ENCODE measurements around the gene PEPD.

The PEPD gene

DNA sequence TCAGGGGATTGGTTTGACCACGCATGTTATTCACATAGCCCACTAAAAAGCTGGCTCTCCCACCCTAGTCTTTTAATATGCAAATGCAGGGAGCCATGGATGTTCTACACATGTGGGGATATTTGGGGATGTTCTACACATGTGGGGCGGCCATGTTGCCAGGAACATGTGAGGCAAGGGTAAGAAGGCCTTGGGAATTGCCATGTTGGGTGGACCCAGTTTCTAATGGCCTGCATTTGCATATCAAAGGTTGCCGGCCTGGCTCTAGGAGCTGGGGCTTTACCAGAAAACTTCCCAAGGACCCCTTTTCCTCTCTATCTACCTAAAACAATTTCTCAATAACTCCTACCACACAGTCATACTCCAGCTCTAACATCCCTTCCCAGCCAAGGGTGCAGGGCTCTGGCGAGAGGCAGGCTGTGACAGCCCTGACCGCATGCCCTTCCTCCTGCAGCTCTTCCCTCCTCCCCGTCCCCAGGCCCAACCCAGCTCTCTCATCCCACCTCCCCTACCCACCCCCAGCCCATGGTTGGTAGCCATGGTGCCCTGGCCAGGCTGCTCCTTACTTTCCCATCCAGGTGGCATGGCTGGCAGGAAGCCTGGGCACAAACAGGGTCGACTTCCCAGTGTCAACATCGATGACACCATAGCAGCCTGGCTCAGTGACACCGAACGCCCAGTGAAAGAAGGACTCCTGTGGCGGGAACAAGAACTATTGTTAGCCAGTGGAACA, 11.0 kb downstream of the PEPD start:
- Histone ChIP-seq H3K36me3 (ENCODE audit: control insufficient read depth in 1 of 2, insufficient read depth in 2 of 2, low read length in 2 of 2) (peaks cover 0 to 32% of the 10 kb centered on the region in 2 donors), H3K4me3 (ENCODE audit: low read depth in 1 of 2, low read length in 2 of 2) (no peak overlapping the region), H3K27me3 (ENCODE audit: low read depth, low read length) (no peaks in the 10 kb centered on the region), H3K4me1 (ENCODE audit: control insufficient read depth in 1 of 2, insufficient read depth in 2 of 2, low read length in 2 of 2) (no peaks in the 10 kb centered on the region), H3K27ac (ENCODE audit: low read length) (no peak overlapping the region), H3K9me3 (ENCODE audit: control insufficient read depth in 1 of 2, low read length in 2 of 2) (no peaks in the 10 kb centered on the region)

DNA sequence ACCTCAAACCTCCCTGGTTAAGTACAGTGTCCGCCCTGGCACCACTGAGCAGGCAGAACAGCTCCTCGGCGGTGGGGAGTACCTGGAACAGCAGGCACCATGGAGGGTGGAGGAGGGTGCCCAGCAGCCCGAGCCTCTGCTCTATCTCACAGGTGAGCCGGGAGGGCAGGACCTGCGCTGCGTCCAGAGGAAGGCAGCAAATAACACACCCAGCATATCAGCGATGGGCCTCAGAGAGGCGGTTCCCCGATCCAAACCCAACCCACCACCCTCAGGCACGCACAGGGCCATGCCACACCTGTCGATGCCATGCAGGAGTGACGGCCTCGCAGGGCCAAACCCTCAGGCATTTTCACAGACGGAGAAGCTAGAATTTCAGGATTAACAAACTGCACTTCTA, 11.8 kb downstream of the PEPD start:
- Histone ChIP-seq H3K9me3 (ENCODE audit: control insufficient read depth in 1 of 2, low read length in 2 of 2) (no peaks in the 10 kb centered on the region), H3K4me1 (ENCODE audit: control insufficient read depth in 1 of 2, insufficient read depth in 2 of 2, low read length in 2 of 2) (no peaks in the 10 kb centered on the region), H3K36me3 (ENCODE audit: control insufficient read depth in 1 of 2, insufficient read depth in 2 of 2, low read length in 2 of 2) (peaks cover 0 to 32% of the 10 kb centered on the region in 2 donors), H3K4me3 (ENCODE audit: low read depth in 1 of 2, low read length in 2 of 2) (no peak overlapping the region), H3K27me3 (ENCODE audit: low read depth, low read length) (no peaks in the 10 kb centered on the region), H3K27ac (ENCODE audit: low read length) (no peak overlapping the region)

DNA sequence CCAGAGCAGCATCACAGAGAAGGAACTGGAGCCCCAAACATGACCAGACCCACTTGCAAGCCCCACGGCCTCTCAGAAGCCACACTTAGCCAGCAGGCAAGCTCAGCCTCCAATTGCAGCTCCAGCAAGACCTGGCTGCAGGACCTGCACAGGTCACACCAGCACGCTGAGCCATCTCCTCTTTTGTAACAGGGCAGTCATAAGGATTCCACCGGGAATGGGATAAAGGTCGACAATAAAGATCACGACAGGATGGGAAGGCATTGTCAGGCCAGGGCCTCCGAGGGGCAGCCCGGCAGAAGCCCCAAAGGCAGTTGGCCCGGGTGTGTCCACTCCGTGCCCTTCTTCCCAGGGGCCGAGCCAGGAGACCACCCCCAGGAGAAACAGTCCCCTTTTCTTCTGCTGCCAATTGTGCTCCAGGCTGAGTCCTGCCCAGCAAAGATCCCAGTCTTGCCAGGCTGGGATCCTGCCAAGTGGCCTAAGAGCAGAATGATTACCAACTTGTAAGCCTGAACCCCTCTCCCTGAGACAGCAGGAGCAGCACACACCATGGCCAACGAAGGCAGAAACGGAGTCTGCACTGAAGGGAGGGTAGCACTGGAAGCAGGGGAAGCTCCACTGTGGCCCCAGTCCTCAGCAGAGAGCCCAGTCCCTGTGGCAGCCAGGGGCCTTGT, 12.5 kb downstream of the PEPD start:
- Histone ChIP-seq H3K9me3 (ENCODE audit: control insufficient read depth in 1 of 2, low read length in 2 of 2) (no peaks in the 10 kb centered on the region), H3K4me3 (ENCODE audit: low read depth in 1 of 2, low read length in 2 of 2) (no peak overlapping the region), H3K27me3 (ENCODE audit: low read depth, low read length) (no peaks in the 10 kb centered on the region), H3K4me1 (ENCODE audit: control insufficient read depth in 1 of 2, insufficient read depth in 2 of 2, low read length in 2 of 2) (no peaks in the 10 kb centered on the region), H3K27ac (ENCODE audit: low read length) (no peak overlapping the region), H3K36me3 (ENCODE audit: control insufficient read depth in 1 of 2, insufficient read depth in 2 of 2, low read length in 2 of 2) (peaks cover 0 to 32% of the 10 kb centered on the region in 2 donors)

DNA sequence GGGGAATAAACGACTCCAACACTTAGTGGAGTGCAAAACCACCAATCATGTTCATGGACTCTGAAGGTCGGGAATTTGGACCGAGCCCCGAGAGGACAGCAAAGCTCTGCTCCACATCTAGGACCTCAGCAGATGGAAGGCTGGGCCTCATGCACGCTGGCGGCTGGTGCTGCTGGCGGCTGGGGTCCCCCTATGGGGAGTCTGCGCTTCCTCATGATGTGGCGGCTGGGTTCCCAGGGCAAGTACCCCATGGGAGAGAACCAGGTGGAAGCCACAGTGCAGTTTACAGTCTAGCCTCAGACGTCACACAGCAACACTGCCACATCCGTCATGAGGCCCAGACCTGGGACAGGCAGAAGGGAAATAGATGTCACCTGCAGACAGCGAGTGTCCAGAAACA, 13.2 kb downstream of the PEPD start:
- H3K9me3 ChIP-seq (ENCODE audit: control insufficient read depth in 1 of 2, low read length in 2 of 2), result no peaks in the 10 kb centered on the region
- no peaks in the 10 kb centered on the region for H3K27me3 ChIP-seq (ENCODE audit: low read depth, low read length)
- peaks cover 0 to 32% of the 10 kb centered on the region in 2 donors for H3K36me3 ChIP-seq (ENCODE audit: control insufficient read depth in 1 of 2, insufficient read depth in 2 of 2, low read length in 2 of 2)
- no peaks in the 10 kb centered on the region for H3K4me1 ChIP-seq (ENCODE audit: control insufficient read depth in 1 of 2, insufficient read depth in 2 of 2, low read length in 2 of 2)
- no peak overlapping the region for H3K4me3 ChIP-seq (ENCODE audit: low read depth in 1 of 2, low read length in 2 of 2)
- no peak overlapping the region for H3K27ac ChIP-seq (ENCODE audit: low read length)

DNA sequence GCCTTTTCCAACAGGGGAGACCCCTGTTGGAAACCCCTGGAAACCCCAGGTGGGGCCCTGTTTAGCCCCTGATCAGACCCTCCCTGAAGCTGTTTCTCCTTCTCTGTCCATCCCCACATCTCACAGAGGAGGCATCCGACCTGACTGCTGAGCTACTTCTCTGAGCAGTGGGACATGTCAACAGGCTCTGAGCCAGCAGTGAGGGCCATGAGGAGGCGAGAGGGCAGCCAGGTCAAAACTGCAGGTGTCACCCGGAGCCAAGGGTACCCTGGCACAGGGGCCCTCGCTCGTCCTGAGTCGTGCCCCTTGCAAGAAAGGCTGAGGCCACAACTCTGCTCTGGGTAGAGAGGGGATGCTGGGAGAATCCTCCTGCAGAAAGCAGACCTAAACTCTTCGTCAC, 13.6 kb downstream of the PEPD start:
- no peak overlapping the region for H3K27ac ChIP-seq (ENCODE audit: low read length)
- H3K27me3 ChIP-seq (ENCODE audit: low read depth, low read length), result no peaks in the 10 kb centered on the region
- no peak overlapping the region for H3K4me3 ChIP-seq (ENCODE audit: low read depth in 1 of 2, low read length in 2 of 2)
- H3K4me1 ChIP-seq (ENCODE audit: control insufficient read depth in 1 of 2, insufficient read depth in 2 of 2, low read length in 2 of 2), result no peaks in the 10 kb centered on the region
- H3K9me3 ChIP-seq (ENCODE audit: control insufficient read depth in 1 of 2, low read length in 2 of 2), result no peaks in the 10 kb centered on the region
- H3K36me3 ChIP-seq (ENCODE audit: control insufficient read depth in 1 of 2, insufficient read depth in 2 of 2, low read length in 2 of 2), result peaks cover 3 to 32% of the 10 kb centered on the region in 2 donors

DNA sequence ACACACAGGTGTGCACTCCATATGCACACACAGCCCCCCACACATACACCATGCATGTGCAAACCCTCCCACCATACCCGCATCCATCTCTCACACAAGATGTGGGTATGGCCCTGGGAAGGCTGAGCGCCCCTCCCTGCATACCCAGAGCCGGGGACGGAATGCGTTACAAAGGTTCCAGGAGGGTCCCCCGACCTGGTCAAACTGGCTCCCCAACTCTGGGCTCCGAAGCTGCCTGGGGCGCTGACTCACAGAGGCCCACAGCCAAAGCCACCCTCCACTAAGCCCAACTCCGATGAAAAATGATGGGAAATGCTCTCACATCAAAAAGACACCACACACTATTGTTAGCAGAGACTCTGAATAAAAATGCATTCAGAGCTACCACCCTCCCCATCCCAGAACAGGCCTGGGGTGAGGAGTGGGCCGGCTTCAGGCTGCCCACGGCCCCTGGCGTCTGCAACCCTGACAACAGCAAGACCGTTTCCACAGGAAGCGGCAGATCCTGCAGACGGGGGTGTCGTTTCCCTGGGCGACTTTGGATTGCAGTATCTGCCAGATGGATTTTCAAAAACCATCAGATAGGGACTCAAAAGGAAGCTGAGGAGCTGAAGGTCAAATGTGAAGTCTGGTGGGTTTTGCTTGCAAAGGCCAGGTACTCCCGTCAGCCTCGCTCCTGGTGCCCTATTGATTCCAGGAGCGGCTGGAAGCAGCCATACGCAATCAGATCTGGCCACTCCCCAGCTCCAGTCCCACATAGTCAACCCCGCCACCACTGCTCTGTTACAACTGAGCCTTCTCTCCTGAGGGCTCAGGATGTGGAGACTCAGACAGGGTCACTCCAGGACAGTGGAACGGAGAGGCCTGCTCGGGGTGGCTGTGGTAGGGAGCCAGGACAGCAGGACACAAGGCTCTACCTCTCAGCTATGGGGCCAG, 14.3 kb downstream of the PEPD start:
- Histone ChIP-seq H3K36me3 (ENCODE audit: control insufficient read depth in 1 of 2, insufficient read depth in 2 of 2, low read length in 2 of 2) (peaks cover 3 to 28% of the 10 kb centered on the region in 2 donors), H3K4me3 (ENCODE audit: low read depth in 1 of 2, low read length in 2 of 2) (no peak overlapping the region)

DNA sequence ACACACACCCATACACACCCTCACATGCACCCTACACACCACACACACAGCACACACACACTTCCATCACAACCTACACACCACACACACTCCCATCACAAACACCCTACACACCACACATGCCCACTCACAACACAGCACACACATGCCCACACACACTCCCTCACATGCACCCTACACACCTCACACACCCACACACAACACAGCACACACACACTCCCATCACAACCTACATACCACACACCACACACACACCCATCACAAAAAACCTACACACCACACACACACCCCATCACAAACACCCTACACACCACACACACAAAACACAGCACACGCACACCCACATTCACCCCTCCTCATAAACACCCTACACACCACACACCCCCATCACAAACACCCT, 15.1 kb downstream of the PEPD start:
- Histone ChIP-seq H3K9me3 (ENCODE audit: control insufficient read depth in 1 of 2, low read length in 2 of 2) (no peaks in the 10 kb centered on the region), H3K27me3 (ENCODE audit: low read depth, low read length) (no peaks in the 10 kb centered on the region), H3K4me3 (ENCODE audit: low read depth in 1 of 2, low read length in 2 of 2) (no peak overlapping the region), H3K27ac (ENCODE audit: low read length) (no peak overlapping the region), H3K36me3 (ENCODE audit: control insufficient read depth in 1 of 2, insufficient read depth in 2 of 2, low read length in 2 of 2) (peaks cover 3 to 20% of the 10 kb centered on the region in 2 donors), H3K4me1 (ENCODE audit: control insufficient read depth in 1 of 2, insufficient read depth in 2 of 2, low read length in 2 of 2) (no peaks in the 10 kb centered on the region)

More for the DNA sequence above, 14.3 kb downstream of the PEPD start:
- Histone ChIP-seq H3K9me3 (ENCODE audit: control insufficient read depth in 1 of 2, low read length in 2 of 2) (no peaks in the 10 kb centered on the region), H3K27ac (ENCODE audit: low read length) (no peak overlapping the region), H3K27me3 (ENCODE audit: low read depth, low read length) (no peaks in the 10 kb centered on the region), H3K4me1 (ENCODE audit: control insufficient read depth in 1 of 2, insufficient read depth in 2 of 2, low read length in 2 of 2) (no peaks in the 10 kb centered on the region)

DNA sequence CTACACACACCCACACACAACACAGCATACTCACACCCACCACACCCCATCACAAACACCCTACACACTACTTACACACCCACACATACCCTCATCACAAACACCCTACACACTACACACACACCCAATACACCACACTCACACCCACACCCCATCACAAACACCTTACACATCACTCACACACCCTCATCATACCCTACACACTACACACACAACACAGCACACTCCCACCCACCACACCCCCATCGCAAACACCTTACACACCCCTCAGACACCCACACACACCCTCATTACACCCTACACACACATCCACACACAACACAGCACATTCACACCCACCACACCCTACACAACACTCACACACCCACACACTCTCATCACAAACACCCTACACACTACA, 15.8 kb downstream of the PEPD start:
- Histone ChIP-seq H3K36me3 (ENCODE audit: control insufficient read depth in 1 of 2, insufficient read depth in 2 of 2, low read length in 2 of 2) (peaks cover 4 to 17% of the 10 kb centered on the region in 2 donors), H3K4me3 (ENCODE audit: low read depth in 1 of 2, low read length in 2 of 2) (no peak overlapping the region), H3K4me1 (ENCODE audit: control insufficient read depth in 1 of 2, insufficient read depth in 2 of 2, low read length in 2 of 2) (no peaks in the 10 kb centered on the region), H3K27me3 (ENCODE audit: low read depth, low read length) (no peaks in the 10 kb centered on the region), H3K27ac (ENCODE audit: low read length) (no peak overlapping the region), H3K9me3 (ENCODE audit: control insufficient read depth in 1 of 2, low read length in 2 of 2) (no peaks in the 10 kb centered on the region)

DNA sequence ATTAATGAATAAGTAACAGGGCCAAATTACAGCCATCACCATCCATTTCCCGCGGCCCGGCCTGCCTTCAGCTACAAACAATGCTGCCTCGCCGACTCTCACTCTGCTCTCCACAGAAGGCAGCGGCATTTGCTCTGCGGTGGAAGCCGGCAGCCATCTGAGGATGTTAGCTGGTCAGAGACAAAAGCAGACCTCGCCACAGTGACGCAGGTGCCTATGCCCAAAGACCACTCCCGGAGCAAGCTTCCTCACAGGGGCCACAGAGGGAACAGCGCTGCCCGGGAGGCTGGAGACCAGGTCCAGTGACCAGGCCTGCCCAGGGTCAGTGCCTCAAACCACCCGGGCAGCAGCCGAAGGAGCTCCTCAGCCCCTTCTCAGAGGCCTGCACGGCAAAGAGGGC, 16.4 kb downstream of the PEPD start:
- Histone ChIP-seq H3K27ac (ENCODE audit: low read length) (no peak overlapping the region), H3K36me3 (ENCODE audit: control insufficient read depth in 1 of 2, insufficient read depth in 2 of 2, low read length in 2 of 2) (peaks cover 6 to 18% of the 10 kb centered on the region in 2 donors)

DNA sequence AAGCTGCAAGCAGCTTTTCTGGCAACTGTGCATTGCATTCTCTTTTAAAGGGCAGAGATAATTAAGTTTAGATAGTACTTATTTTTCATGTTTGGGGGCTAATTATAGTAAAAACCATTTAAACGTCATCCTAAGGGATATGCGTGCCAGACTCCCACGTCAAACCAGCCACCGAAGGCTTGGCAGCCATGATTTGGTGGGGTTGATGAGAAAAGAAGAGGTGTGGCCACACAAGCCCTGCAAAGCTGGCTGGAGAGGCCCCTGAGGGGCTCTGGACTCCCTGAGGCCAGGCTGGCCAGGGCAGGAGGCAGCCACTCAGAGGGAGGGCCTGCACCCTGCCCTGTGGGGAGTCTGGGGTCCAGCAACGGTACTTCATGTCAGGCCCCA, 17.5 kb downstream of the PEPD start:
- Histone ChIP-seq H3K36me3 (ENCODE audit: control insufficient read depth in 1 of 2, insufficient read depth in 2 of 2, low read length in 2 of 2) (peaks cover 10 to 21% of the 10 kb centered on the region in 2 donors), H3K27me3 (ENCODE audit: low read depth, low read length) (no peaks in the 10 kb centered on the region), H3K4me1 (ENCODE audit: control insufficient read depth in 1 of 2, insufficient read depth in 2 of 2, low read length in 2 of 2) (no peaks in the 10 kb centered on the region), H3K27ac (ENCODE audit: low read length) (no peak overlapping the region), H3K4me3 (ENCODE audit: low read depth in 1 of 2, low read length in 2 of 2) (no peak overlapping the region), H3K9me3 (ENCODE audit: control insufficient read depth in 1 of 2, low read length in 2 of 2) (no peaks in the 10 kb centered on the region)

More for the DNA sequence above, 16.4 kb downstream of the PEPD start:
- Histone ChIP-seq H3K4me1 (ENCODE audit: control insufficient read depth in 1 of 2, insufficient read depth in 2 of 2, low read length in 2 of 2) (no peaks in the 10 kb centered on the region), H3K4me3 (ENCODE audit: low read depth in 1 of 2, low read length in 2 of 2) (no peak overlapping the region), H3K27me3 (ENCODE audit: low read depth, low read length) (no peaks in the 10 kb centered on the region), H3K9me3 (ENCODE audit: control insufficient read depth in 1 of 2, low read length in 2 of 2) (no peaks in the 10 kb centered on the region)

DNA sequence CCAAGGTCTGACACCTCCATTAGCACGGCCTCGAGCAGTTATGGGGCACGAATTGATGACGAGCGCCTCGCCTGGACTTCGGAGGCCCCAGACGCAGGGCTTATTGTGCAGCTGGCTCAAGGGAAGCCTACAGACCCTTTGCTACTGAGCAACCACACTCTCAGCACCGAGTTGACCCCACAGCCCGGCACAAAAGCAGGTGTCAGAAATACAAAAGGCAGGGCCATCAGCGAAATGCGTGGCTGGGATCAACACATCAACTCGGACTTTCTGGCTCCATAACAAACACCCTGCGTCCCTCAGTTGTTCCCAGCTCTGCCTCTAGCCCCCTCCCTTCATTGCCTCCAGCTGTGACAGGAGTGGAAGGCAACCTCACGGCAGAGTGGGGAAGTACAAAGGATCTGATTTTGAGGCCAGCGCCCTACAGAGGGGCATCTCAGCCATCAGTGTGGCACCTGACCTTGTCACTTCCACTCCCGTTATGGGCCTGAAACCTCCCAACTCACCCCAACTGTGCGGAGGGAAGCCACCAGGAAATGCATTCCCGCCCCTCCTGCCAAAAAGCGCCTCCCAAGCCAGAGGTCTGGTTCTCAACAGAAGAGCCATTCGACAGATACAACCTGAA, 18.0 kb downstream of the PEPD start:
- peaks cover 13 to 23% of the 10 kb centered on the region in 2 donors for H3K36me3 ChIP-seq (ENCODE audit: control insufficient read depth in 1 of 2, insufficient read depth in 2 of 2, low read length in 2 of 2)

More for the DNA sequence above, 18.0 kb downstream of the PEPD start:
- no peak overlapping the region for H3K4me3 ChIP-seq (ENCODE audit: low read depth in 1 of 2, low read length in 2 of 2)
- H3K27me3 ChIP-seq (ENCODE audit: low read depth, low read length), result no peaks in the 10 kb centered on the region
- H3K9me3 ChIP-seq (ENCODE audit: control insufficient read depth in 1 of 2, low read length in 2 of 2), result no peaks in the 10 kb centered on the region
- no peak overlapping the region for H3K27ac ChIP-seq (ENCODE audit: low read length)
- H3K4me1 ChIP-seq (ENCODE audit: control insufficient read depth in 1 of 2, insufficient read depth in 2 of 2, low read length in 2 of 2), result no peaks in the 10 kb centered on the region
